Activated CD8-positive, alpha-beta memory T cell treated with anti-CD3 and anti-CD28 coated beads for 36 hours (primary cell): ENCODE results near the gene FTO. TPM values are rescaled to one million over a fixed set of nuclear protein-coding genes. Genes with fewer than 3 reads are reported as not detected.

Experiments used
- CTCF ChIA-PET: fragments of 350-600 bp; sonication (Branson Sonifier 250); formaldehyde crosslinking; loops from one replicate; lab custom pipeline; 2021; ENCODE audit warnings: antibody characterized with exemption; lab: Charles Lee
- POLR2A ChIA-PET: fragments of 350-600 bp; sonication (Branson Sonifier 250); formaldehyde crosslinking; loops from one replicate; lab custom pipeline; 2021; ENCODE audit warnings: antibody characterized with exemption; lab: Charles Lee
- total RNA-seq, 2 experiments: library from RNA; stranded (reverse); gene quantifications; one replicate each; pipeline ENCODE4 v1.2.3, GENCODE V29; 2021

FTO gene
- total RNA-seq, 2 experiments from 2014 or later: 49.5 to 52.8 TPM

DNA sequence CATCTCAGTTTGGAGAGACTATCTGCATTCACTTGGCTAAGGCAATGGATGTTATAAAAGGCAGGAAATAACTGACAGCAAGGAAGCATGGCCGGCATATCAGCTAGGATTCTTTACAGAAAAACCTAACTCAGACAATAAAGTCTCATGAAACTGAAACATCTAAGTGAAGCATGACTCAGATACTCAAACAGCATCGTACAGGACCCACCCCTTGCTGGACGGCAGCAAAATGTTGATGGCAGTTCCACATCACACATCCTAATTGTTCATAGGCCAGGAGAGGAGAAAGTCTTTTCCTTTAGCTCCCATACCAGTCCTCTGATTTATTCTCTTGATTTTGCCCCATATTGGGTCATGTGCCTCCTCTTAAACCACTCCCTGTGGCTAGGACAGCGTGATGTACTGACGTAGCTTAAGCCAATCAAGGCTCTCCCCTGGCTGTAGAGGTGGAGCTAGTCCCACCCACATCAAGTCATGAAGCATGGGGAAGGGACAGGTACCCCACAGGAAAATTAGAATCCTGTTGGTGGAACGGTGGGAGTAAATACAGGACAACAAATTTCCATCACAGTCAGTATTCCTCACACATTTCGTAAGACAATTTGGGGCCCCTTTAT is 403.7 kb downstream of the FTO start:
- CTCF ChIA-PET: no interaction called here
- POLR2A ChIA-PET: no interaction called here

DNA sequence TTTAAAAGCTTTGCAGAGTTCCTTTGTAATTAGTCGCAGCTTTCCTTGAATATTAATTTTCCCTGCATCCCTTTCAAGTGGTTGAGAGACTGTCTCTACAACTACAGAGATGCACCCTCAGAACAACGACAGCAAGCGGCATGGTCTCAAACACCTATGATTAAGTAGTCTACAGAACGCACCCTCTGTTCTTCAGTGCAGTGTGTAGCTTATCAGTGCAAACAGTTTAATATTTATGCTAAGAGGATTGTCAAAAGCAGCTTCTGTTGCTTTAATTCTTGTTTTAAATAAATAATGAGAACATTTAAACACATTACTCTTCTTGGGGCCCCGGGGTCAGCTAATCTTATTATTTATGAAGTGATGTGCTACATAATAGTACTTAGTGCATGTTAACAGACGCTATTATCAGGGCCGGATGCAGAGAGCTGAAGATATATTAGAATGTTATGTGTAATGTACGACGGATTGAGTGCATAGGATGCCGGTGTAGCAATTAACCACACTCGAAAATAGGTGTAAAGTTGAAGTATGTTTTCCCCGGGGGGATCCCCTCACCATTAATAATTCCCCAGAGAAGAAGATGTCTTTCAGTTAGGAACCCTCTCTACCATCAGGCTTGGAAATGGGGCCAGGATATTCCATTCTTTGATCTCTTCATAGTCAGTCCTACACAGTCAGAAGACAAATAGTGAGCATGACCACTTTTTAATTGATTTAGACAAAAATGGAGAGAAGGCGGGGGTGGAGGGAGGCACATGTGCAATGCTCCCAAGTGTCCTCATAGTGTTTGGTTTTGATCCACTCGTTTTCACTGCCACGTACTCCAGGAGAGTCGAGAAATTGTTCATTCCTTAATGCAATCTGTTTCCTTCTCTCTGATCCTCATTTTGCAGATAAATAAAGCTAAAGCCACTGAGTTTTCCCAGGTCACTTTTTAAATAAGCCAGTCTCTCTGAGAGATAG is 406.3 kb downstream of the FTO start:
- ChIA-PET POLR2A (no interaction called here), CTCF (interaction anchor here (0.6 kb wide), 1 partner anchor 53 kb away, joined by 4 read pairs; no protein-coding TSS in a partner anchor)

DNA sequence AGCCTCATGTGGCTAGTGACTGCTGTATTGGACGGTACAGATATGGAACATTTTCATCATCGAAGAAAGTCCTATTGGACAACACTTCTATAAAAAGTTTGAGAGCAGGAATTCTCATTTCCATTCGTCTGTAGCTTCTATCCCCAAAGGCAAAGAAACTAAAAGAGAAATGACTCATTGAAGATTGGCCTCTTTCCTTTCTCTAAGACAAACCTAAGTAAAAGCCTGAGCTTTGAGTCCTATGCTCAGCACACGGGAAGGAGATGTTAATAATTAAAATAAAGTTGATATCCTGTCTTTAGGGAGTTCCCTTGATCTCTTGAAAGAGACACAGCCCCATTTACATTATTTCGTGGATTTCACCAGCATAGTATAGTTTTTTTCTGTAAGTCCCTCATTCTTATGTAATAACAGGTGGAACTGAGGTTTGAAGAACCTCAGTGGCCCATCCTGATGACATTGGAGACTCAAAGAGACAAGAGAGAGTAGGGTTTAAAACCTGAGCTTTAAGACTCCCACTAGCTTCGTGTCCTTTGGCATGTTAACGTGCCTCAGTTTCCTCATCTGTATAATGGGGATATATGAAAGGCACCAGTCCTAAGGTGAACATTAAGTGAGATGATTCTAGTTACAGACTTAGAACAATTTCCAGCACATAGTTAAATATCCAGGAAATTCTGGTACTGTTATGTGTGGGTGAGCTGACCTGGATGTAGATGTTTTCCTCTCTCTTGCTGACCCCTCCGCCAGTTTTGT is 408.7 kb downstream of the FTO start:
- ChIA-PET CTCF (no interaction called here), POLR2A (no interaction called here)

DNA sequence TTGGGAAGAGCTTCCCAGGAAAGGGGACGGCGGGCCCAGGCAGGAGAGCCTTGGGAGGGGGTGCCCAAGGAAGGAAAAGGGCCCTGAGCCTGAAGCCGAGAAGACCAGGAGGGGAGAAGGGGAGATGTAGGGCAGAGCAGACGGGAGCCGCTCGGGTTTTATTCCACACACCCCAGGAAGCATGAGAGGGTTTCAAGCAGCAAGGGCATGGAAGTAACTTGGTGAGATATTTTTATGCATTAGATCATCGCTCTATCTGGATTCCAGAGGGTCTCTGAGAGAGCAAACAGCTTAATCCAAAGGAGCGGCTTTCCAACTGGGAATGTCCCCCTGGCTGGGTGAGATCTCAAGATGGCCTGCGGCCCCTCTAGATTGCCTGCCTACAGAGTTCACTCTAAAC is 411.6 kb downstream of the FTO start:
- ChIA-PET POLR2A (no interaction called here), CTCF (no interaction called here)

DNA sequence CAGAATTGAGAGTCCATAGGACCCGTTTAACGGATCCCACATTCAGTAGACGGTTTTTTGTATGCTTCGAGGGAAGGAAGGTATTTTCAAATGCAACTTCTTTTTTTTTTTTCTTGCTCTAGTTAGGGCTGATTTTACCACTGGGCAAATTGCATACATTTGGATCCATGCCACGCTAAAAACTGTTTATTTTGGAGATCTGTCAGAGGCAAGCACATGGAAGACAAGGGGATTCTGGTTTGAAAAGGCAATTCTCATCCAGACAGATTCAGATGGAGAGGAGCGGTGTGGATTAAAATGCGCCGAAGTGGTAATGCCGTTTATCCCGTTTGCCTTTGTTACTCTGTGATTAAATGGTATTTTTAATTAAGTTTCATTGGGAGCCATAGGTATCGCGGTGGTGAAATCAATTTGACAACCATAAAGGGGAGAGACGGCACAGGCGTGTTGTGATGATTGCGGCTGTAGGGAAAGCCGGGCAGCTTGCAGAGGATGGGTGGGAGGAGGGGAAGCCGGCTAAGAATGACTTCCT is 412.2 kb downstream of the FTO start:
- ChIA-PET CTCF (no interaction called here), POLR2A (no interaction called here)

DNA sequence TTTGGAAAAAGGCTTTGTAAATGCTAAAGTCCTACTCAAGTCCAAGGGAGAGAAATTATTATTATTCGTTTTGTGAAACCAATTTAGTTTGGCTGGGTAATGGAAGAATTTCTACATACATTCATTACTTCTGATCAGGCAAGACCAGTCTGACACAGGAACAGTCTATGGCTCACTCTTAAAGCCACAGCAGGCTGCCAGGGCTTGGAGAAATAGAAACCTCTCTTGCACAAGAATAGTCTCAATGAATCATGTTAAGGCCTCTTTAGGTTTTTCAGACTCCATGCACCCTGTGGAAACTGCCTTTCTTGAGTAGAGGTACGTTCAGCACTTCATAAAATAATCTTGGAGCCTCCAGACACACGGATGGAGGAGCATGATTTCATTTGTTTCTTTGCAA is 414.9 kb downstream of the FTO start:
- POLR2A ChIA-PET: no interaction called here

DNA sequence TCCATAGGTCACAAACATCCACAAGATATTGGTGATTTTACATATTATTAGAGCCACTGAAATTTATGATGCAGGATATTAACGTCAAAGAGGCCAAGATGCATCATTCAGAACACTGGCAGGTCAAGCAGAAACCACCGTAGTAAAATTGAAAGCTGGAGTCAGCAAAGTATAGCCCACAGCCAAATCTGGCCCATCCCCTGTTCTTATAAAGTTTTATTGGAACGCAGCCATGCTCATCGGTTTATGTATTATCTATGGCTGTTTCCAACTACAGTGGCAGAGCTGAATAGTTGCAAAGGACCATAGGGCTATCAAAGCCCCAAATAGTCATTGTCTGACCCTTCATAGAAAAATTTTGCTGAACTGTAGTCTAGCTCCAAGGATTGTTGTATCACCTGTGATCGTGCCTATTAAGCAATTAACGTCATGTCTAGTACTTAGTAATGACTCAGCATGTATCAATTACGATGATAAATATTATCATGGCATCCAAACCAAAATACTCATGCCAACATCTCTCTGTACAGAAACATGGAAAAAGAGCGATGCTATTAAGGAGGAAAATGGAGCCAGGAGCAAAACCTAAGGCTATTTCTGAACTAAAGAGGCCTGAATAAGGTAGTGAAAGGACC is 417.0 kb downstream of the FTO start:
- ChIA-PET CTCF (no interaction called here), POLR2A (no interaction called here)

More for the DNA sequence above, 414.9 kb downstream of the FTO start:
- CTCF ChIA-PET: interaction anchor here (0.6 kb wide), 1 partner anchor 1348 kb away, joined by 3 read pairs; no protein-coding TSS in a partner anchor

DNA sequence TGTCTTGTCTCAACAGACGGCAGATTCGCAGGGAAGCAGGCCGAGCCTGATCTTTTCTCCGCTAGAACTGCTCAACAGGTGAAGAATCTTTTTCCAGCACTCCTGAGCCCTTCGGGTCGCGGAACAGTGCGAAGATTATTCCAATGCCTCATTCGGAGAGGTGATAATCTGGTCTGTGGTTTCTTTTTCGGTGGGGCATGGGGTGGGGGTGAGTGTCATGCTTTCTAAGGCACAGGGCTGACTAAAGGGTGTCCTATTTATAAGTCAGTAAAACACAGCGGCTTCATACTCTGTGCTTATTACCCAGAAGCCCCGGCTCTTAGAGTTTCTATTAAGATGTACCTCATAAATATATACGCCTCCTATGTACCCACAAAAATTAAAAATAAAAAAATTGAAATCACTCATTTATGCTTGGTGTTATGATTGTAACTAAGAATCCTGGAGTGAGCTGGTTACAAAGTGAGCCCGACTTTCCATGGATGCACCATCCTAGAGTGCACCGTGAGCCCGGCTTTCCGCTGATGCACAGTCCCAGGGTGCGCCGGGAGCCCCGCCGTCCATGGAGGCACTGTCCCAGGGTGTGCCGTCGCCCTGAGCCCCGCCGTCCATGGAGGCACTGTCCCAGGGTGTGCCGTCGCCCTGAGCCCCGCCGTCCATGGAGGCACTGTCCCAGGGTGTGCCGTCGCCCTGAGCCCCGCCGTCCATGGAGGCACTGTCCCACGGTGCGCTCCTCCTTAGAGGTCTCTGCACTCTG is 417.8 kb downstream of the FTO start:
- POLR2A ChIA-PET: no interaction called here
- CTCF ChIA-PET: no interaction called here

DNA sequence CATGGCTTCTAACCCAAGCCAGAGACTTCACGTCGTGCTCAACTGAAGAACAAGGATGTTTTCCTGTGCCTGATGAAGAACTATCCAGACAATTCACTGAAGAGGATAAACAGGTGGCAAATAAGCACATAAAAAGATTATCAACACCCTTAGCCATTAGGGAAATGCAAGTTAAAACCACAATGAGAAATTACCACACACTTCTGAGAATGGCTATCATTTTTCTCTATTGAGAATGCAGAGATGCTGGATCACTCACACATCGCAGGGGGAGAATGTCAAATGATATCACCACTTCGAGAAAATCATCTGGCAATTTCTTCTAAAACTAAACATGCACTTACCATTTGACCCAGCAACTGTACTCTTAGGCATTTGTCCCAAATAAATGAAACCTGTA is 419.8 kb downstream of the FTO start:
- ChIA-PET CTCF (no interaction called here), POLR2A (no interaction called here)

DNA sequence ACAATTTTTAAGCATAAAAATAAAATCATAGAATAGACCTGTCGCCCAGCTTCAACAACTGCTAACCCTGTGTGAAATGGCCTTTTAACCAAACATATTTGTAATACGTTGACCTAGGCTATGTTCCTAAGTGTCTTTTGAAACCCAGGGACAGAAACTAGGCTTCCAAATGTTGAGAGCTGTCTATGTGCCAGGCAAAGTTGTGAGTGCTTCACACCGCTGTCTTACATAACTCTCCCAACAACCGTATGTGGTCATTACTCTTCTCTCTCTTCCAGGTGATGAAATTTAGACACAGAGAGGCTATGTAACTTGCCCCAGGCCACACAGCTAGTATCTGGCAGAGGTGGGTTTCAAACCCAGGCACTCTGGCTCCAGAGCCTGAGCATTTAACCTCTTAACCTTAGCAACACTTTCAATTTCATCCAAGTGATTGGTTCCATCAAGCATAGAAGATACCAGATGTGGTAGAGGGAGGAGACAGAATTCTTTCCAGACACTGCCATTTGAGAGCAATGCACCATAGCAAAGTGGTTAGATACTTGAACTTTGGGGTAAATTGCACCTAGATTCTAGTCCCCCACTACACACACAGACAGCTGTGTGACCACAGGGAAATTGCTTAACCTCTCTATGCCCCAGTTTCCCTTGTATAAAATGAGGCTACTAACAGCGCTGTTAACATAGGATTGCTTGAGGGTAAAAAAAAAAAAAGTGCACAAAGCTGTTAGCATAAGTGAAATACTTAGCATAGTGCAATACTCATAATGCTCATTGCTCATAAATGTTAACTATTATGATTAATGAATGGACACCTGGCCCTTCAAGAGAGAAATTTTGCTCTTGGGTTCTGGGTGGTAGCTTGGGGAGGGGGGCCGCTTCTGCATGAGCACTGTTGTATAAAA is 422.0 kb downstream of the FTO start:
- CTCF ChIA-PET: no interaction called here
- POLR2A ChIA-PET: no interaction called here

DNA sequence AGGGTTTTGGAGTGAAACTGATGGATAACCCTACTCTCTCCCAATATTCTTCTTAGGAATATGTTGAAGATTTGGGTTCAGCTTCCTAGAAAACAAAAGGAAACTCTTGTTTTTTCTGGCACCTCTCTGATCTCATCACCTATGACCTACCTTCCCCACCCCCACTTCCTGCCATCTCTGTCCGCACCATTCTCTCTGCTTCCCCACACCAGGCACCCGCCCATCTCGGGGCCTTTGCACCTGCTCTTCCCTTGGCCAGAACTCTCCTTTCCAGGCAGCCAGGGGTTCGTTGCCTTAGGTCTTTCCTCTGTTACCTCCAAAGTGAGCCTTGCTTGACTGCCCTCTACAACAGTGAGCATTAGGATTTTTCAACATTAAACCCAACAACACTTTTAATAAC is 423.0 kb downstream of the FTO start:
- ChIA-PET CTCF (no interaction called here), POLR2A (no interaction called here)

DNA sequence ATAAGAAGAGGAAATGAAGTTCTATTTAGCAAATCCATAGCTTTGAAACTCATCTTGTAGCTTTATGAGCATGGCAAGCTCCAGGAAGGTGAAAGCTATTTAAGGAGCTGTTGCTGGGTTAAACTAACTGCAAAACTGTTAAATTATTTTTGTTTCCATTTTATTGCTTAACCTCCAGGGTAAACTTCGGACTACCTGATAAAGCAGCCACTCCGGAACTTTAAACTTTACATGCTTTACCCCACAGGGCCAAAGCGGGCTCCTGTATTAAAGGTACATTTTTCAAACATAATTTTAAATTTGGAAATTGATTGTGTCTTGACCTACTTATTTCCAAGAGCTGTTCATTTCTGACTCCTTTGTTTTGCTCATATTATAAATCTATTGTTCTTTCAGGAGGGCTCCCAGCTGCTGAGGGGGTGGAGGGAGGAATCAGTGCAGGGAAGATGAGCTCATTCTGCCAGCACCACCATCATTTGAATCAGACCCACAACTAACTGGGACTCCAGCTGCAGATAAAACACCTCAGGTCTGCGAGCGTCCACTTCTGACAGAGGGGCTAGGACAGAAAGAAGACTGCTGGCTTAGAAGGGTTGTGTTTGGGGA is 424.8 kb downstream of the FTO start:
- ChIA-PET CTCF (no interaction called here), POLR2A (no interaction called here)

DNA sequence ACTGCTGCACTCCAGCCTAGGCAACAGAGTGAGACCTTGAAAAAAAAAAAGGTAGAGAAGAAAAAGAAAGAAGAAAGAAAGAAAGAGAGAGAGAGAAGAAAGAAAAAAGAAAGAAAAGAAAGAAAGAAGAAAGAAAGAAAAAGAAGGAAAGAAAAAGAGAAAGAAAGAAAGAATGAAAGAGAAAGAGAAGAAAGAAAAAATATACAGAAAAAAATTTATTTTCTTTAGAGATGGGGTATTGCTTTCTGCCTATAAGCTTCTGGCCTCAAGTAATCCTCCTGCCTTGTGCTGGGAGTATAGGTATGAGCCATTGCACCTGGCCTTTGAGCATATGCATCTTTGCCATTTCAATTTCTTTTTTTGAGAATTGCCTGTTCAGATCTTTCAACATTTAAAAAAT is 425.9 kb downstream of the FTO start:
- ChIA-PET POLR2A (no interaction called here), CTCF (no interaction called here)

DNA sequence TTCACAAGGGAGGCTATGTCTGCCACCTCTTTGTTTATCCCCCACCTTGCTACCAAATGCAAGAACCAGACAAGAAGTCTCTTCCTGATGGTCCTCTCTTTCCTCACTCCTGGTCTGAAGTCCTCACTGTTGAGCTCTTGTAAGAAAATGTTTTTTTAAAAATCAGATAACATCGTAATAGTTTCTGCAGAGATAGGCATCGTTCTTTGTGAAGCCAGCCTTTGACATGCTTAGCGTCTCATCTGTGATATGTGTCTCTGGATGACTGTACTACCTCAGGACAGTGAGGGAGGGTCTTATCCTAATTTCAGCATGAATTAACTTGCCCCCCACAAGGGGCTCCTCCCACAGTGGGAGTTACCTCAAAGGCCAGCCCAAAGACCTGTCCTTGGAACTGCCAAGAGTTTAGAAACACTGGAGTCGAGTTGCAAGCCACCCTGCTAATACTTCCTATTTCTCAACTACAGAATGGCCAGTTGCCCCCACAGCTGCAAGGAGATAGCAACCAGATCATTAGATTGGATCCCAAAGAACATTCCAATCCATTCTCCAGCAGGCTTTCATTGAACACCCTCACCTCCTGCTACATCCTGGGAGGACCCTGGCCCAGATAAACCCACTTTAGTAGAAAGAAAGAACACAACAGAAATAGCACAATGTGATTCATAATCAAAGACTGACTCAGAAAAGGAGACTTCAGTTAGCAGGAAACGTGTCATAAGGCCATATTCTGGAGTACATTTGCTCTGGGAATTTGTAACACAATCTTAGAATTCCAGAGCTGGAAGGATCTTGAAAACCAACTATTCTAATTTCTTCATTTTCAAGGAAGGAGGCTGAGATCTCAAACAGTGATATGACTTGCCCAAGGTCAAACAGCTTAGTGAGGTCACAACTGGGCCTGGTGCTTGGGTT is 431.7 kb downstream of the FTO start:
- CTCF ChIA-PET: no interaction called here
- POLR2A ChIA-PET: no interaction called here

DNA sequence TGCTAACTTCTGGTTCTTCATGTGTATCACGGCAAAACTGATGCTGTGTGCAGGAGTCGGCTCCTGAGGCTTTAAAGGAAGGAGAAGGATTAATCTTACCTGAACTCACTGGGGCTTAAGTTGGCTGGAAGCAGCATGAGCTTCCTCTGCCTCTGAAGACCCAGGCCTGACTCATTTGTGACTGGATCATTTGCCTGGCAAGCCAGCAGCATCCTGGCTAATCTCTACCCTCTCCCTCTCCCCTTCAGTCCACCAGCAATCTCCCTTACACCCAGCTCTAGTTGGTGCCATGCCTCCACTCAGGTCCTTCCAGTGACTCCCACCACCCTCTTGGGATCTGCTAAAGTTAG is 432.3 kb downstream of the FTO start:
- CTCF ChIA-PET: no interaction called here
- POLR2A ChIA-PET: no interaction called here

DNA sequence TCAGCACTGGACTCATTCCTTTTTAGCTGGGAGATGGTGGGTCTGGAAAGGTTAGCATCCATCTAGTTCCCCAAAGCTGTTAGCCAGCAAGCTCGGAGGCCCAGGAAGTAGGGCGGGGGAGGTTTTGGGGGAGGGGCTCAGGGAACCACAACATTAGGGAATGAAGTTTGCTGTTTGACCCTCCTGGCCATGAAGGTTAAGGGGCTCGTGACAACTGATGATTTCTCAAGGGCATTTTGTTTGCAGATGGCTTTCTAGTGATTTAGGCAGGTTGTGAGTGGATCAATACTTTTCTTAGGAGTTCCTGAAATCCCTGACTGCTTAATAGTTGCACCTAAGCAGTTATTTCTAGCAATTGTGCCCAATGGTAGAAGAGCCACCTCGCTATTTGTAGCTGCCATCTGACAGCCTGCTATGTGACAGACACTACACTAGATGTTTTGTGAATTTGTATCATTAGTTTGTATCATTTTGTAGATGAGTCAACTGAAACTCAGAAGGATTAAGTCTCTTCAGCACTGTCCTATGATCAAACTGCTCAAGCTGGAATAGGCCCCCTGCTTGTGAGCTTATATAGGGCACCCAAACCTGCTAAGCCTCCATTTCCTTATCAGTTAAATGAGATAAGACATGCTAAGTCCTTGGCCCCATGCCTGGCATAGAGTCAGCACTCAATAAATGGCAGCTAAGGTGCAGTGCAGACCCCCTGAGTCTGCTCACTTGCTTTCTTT is 436.3 kb downstream of the FTO start:
- ChIA-PET POLR2A (no interaction called here), CTCF (no interaction called here)
